ENCODE measurements around the gene LGI1. TPM values are rescaled to one million over a fixed set of nuclear protein-coding genes. Genes with fewer than 3 reads are reported as not detected.

The LGI1 gene
- not detected for total RNA-seq (2021; ENCODE audit: unreplicated experiment)
- polyA plus RNA-seq (2012; ENCODE audit: insufficient read length): not detected
- Bru-seq, nascent RNA: not detected
- BruChase-seq, experiment 1, labeled RNA remaining after a 2-hour chase: percentile 2 among the genes with signal in this experiment
- not detected for BruChase-seq, experiment 2, labeled RNA remaining after a 6-hour chase
- long read RNA-seq: 0 reads

- Histone ChIP-seq H3K9me3 (ENCODE audit: control insufficient read depth, insufficient read depth, low read depth, low read length) (no peaks in the 10 kb centered on the region), H3K27ac (ENCODE audit: low read length) (no peak within 1 kb of the TSS), H3K27me3 (ENCODE audit: control insufficient read depth, insufficient read depth, low read length) (no peaks in the 10 kb centered on the region; the same call in 1 of the 2 replicates), H3K36me3 (ENCODE audit: control insufficient read depth, insufficient read depth, low read length) (no peaks in the 10 kb centered on the region), H3K4me3 (ENCODE audit: low read depth in 2 of 2, low read length in 2 of 2) (no peak within 1 kb of the TSS), H3K4me1 (ENCODE audit: control insufficient read depth, insufficient read depth, low read length) (no peaks in the 10 kb centered on the region)
- intact Hi-C loops (cut with micrococcal nuclease; ENCODE audit: unreplicated experiment) (no loop called here), in situ Hi-C loops (cut with HindIII; ENCODE audit: low pct_unique_long_range_greater_than_20kb, low sequenced_read_pairs) (no loop called here)
- no peak for DNase-seq (ENCODE audit: low read depth, low spot score)
- no peak for ATAC-seq
- BruUV-seq (replicated peaks): no TSS peak
- TF ChIP-seq REST (IDR thresholded peaks at IDR 0.05; ENCODE audit: insufficient read depth in 1 of 2, low read depth in 2 of 2, low read length in 1 of 2): no peak
- TF ChIP-seq SIN3A (IDR thresholded peaks at IDR 0.05; ENCODE audit: borderline replicate concordance, insufficient read depth, low read depth, low read length): no peak
- ChIA-PET CTCF (interaction anchor here (0.5 to 0.9 kb wide), 2 partner anchors 13 to 64 kb away, joined by 3 to 7 read pairs; no protein-coding TSS in a partner anchor), POLR2A (no interaction called here)
Observed at GRCh38 chr10:93757801-93758507, at the start of gene LGI1. TSS of gene LGI1 (plus strand) at chr10:93757936. CDS start at chr10:93758145, 209 bp downstream.

GRCh38 chr10:93710333-93710909 lies 47.3 kb upstream of the LGI1 start:
- in situ Hi-C loops (cut with HindIII; ENCODE audit: low pct_unique_long_range_greater_than_20kb, low sequenced_read_pairs): no loop called here
- no peak for TF ChIP-seq POLR2AphosphoS5 (IDR thresholded peaks at IDR 0.05; ENCODE audit: low read depth, low read length)
- no peak for TF ChIP-seq CTCF (IDR thresholded peaks at IDR 0.05)
- no peak for TF ChIP-seq REST (IDR thresholded peaks at IDR 0.05; ENCODE audit: insufficient read depth in 1 of 2, low read depth in 2 of 2, low read length in 1 of 2)
- no peak for TF ChIP-seq SIN3A (IDR thresholded peaks at IDR 0.05; ENCODE audit: borderline replicate concordance, insufficient read depth, low read depth, low read length)
- no peak for TF ChIP-seq TCF7L2 (IDR thresholded peaks at IDR 0.05; ENCODE audit: low read depth, low read length)
- no TSS peak for BruUV-seq (replicated peaks)
- H3K27ac ChIP-seq (ENCODE audit: low read length): no peak overlapping the region
- no peak for DNase-seq (ENCODE audit: low read depth, low spot score)
- no peaks in the 10 kb centered on the region; the same call in 1 of the 2 replicates for H3K27me3 ChIP-seq (ENCODE audit: control insufficient read depth, insufficient read depth, low read length)
- ChIA-PET POLR2A (no interaction called here), CTCF (no interaction called here)
- no peak for ATAC-seq
- no peaks in the 10 kb centered on the region for H3K9me3 ChIP-seq (ENCODE audit: control insufficient read depth, insufficient read depth, low read depth, low read length)
- H3K4me1 ChIP-seq (ENCODE audit: control insufficient read depth, insufficient read depth, low read length): no peaks in the 10 kb centered on the region
- no peak overlapping the region for H3K4me3 ChIP-seq (ENCODE audit: low read depth in 2 of 2, low read length in 2 of 2)
- intact Hi-C loops (cut with micrococcal nuclease; ENCODE audit: unreplicated experiment): no loop called here
- no peaks in the 10 kb centered on the region for H3K36me3 ChIP-seq (ENCODE audit: control insufficient read depth, insufficient read depth, low read length)

Measured in Panc1 (cell line).